Activated naive CD4-positive, alpha-beta T cell treated with anti-CD3 and anti-CD28 coated beads, Interleukin-2, amount 10 ng/mL, durations not matched to agents 7 days and 5 days (primary cell): ENCODE results near the gene TSPY1.
"Not testable (repeated sequence)": the region's sequence is repeated elsewhere in the genome, so short reads cannot be mapped to it uniquely, and the experiment has no call there.

ENCODE experiments used
- CTCF ChIA-PET: fragments of 350-600 bp; sonication (Branson Sonifier 250); formaldehyde crosslinking; loops from one replicate; lab custom pipeline; 2021; ENCODE audit warnings: antibody characterized with exemption; lab: Charles Lee
- DNase-seq: peaks from one replicate; pipeline ENCODE4 v3.0.0-alpha.2; 2020
- H3K27ac Mint-ChIP-seq: one replicate; pipeline ENCODE4 v1.8.0; 2021; ENCODE audit warnings: mild to moderate bottlenecking, moderate library complexity, mixed read lengths
- H3K27me3 Mint-ChIP-seq: one replicate; pipeline ENCODE4 v1.8.0; 2021; ENCODE audit warnings: mild to moderate bottlenecking, mixed read lengths
- H3K36me3 Mint-ChIP-seq: one replicate; pipeline ENCODE4 v1.8.0; 2021; ENCODE audit warnings: mixed read lengths
- H3K4me1 Mint-ChIP-seq: one replicate; pipeline ENCODE4 v1.8.0; 2021; ENCODE audit warnings: mixed read lengths
- H3K4me3 Mint-ChIP-seq: one replicate; pipeline ENCODE4 v1.8.0; 2021; ENCODE audit warnings: mild to moderate bottlenecking, moderate library complexity, mixed read lengths
- H3K9me3 Mint-ChIP-seq: one replicate; pipeline ENCODE4 v1.8.0; 2021; ENCODE audit warnings: mixed read lengths

The TSPY1 gene, protein sequence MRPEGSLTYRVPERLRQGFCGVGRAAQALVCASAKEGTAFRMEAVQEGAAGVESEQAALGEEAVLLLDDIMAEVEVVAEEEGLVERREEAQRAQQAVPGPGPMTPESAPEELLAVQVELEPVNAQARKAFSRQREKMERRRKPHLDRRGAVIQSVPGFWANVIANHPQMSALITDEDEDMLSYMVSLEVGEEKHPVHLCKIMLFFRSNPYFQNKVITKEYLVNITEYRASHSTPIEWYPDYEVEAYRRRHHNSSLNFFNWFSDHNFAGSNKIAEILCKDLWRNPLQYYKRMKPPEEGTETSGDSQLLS

DNA sequence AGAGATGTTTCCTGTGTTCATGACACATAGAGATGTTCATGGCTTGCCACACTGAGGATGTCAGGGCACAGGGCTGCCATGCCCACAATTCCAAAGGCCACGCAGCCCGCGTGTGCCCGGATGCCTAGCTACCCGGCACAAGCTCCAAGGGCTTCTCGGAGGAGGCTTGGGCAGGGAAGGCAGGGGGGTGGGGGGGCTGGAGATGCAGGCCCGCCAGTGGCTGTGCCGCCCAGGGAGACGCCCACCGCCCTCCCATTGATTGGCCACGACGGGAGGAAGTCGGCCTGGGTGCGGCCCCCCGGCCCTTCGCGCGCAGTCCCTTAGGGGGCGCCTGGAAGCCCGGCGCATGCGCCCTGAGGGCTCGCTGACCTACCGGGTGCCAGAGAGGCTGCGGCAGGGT is at the start of gene TSPY1:
TSPY1 (plus strand) TSS at position 301 of the 400 bp plus-strand sequence; CDS start at position 347, 46 bp downstream.
- H3K4me1 Mint-ChIP-seq, DNase-seq, H3K27me3 Mint-ChIP-seq, H3K27ac Mint-ChIP-seq, H3K9me3 Mint-ChIP-seq, CTCF ChIA-PET, H3K4me3 Mint-ChIP-seq, H3K36me3 Mint-ChIP-seq: not testable (repeated sequence)

DNA sequence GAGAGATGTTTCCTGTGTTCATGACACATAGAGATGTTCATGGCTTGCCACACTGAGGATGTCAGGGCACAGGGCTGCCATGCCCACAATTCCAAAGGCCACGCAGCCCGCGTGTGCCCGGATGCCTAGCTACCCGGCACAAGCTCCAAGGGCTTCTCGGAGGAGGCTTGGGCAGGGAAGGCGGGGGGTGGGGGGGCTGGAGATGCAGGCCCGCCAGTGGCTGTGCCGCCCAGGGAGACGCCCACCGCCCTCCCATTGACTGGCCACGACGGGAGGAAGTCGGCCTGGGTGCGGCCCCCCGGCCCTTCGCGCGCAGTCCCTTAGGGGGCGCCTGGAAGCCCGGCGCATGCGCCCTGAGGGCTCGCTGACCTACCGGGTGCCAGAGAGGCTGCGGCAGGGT is 20.2 kb downstream of the TSPY1 start, which contains the start of gene TSPY9:
TSPY9 (plus strand) TSS at position 301 of the 400 bp plus-strand sequence; CDS start at position 347, 46 bp downstream.
- H3K27ac Mint-ChIP-seq, H3K36me3 Mint-ChIP-seq, H3K4me1 Mint-ChIP-seq, DNase-seq, H3K9me3 Mint-ChIP-seq, H3K4me3 Mint-ChIP-seq, CTCF ChIA-PET, H3K27me3 Mint-ChIP-seq: not testable (repeated sequence)

DNA sequence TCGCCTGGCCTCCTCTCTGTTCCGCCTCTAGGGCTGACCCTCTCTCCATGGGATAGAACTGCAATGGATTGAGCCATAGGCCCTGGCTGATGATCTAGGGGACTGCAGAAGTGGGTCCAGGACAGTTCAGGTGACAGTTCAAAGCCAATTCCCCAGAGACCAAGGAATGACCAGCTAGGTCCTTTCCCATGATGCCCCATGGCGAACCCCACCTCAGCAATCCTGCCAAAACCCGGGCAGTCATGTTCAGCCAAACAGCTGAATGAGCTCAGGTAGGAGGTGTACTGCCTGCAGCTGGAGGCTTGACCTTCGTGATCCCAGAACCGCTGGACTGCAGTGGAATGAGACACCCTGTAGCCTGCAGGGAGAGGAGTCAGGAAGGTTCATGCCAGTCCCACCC is 37.6 kb downstream of the TSPY1 start:
- H3K27me3 Mint-ChIP-seq, H3K27ac Mint-ChIP-seq, DNase-seq, H3K9me3 Mint-ChIP-seq, H3K4me3 Mint-ChIP-seq, H3K36me3 Mint-ChIP-seq, CTCF ChIA-PET, H3K4me1 Mint-ChIP-seq: not testable (repeated sequence)

DNA sequence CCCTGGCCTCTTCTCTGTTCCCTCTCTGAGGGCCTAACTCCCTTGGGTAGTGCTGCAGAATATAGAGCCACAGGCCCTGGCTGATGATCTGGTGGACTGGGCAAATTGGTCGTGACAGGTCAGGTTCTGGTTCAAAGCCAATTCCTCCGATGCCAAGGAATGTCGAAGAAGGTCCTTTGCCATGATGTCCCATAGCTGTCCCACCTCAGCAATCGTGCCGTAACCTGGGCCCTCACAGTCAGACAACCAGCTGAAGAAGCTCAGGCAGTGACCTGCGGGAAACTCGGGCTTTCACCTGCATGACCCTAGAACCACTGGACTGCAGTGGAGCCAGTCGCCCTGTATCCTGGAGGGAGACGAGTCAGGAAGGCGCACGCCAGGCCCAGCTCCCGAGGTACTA is 49.5 kb downstream of the TSPY1 start:
- H3K27me3 Mint-ChIP-seq, H3K9me3 Mint-ChIP-seq, H3K36me3 Mint-ChIP-seq, H3K4me3 Mint-ChIP-seq, H3K27ac Mint-ChIP-seq, H3K4me1 Mint-ChIP-seq, CTCF ChIA-PET, DNase-seq: not testable (repeated sequence)
